Adrenal gland (tissue), 12 donors: Measurements from ENCODE around the gene ATR. TPM values are rescaled to one million over a fixed set of nuclear protein-coding genes. Genes with fewer than 3 reads are reported as not detected.
"Not testable (repeated sequence)": the region's sequence is repeated elsewhere in the genome, so short reads cannot be mapped to it uniquely, and the experiment has no call there.

Source experiments
- DNase-seq, 7 donors: peaks; one replicate each; pipeline ENCODE4 v3.0.0-alpha.2; 2019 to 2020
- H3K27ac ChIP-seq, 5 donors: fragments of 200-600 bp; sonication (generic) in 4 of 5; 1 replicate in 3 of 5; 2 replicates in 2 of 5; pipeline versions ENCODE4 v1.5.1 to v1.8.0; 2016 to 2020; ENCODE audit warnings: mild to moderate bottlenecking in 1 of 5
- H3K27me3 ChIP-seq: fragments of 200-600 bp; 2 replicates; pipeline ENCODE4 v1.8.0; 2021
- H3K36me3 ChIP-seq, 2 donors: fragments of 200-600 bp; replicated peaks in 1 of 2; 1 replicate in 1 of 2; 2 replicates in 1 of 2; pipeline versions ENCODE4 v1.5.1 to v1.8.0; 2018 to 2022
- H3K4me1 ChIP-seq, 2 donors: fragments of 200-600 bp; replicated peaks in 1 of 2; 1 replicate in 1 of 2; 2 replicates in 1 of 2; pipeline versions ENCODE4 v1.5.1 to v1.8.0; 2018 to 2021
- H3K4me3 ChIP-seq, 4 donors: fragments of 200-600 bp; sonication (generic) in 3 of 4; one replicate each; pipeline ENCODE4 v1.5.1; 2016 to 2018
- H3K9me3 ChIP-seq, 3 donors: fragments of 200-600 bp; sonication (generic) in 1 of 3; replicated peaks in 1 of 3; 1 replicate in 2 of 3; 2 replicates in 1 of 3; pipeline versions ENCODE4 v1.5.1 to v1.8.0; 2016 to 2021
- POLR2A ChIP-seq, 2 donors: fragments of 450-650 bp; IDR thresholded peaks; one replicate each; pipeline ENCODE4 v1.6.1; 2017; ENCODE audit warnings: antibody characterized with exemption in 2 of 2, mild to moderate bottlenecking in 2 of 2, moderate library complexity in 1 of 2
- WGBS, 4 donors: extraction: QIAGEN DNeasy Blood & Tissue Kit in 2 of 4; methylation state at CpG; one replicate each; pipeline versions ENCODE4 v1.1.5 to v1.1.7; 2013 to 2017; 5-methylcytosine and 5-hydroxymethylcytosine counted together
- intact Hi-C, 2 donors: fragments of 100-400 bp; cut with DNase I; formaldehyde crosslinking; loops; one replicate each; pipeline versions ENCODE4 v1.14.1 to v1.15.0; 2022 to 2023
- polyA plus RNA-seq, 3 donors: library from polyadenylated mRNA; stranded (reverse); fragments of 200-250 nt in 2 of 3; fragments of 350-450 nt in 1 of 3; fragmentation: Illumina TruSeq in 1 of 3; extraction: RNeasy Lipid Tissue Mini Kit (QIAGEN cat#74804) in 1 of 3; gene quantifications; one replicate each; pipeline ENCODE4 v1.2.3, GENCODE V29; 2013 to 2014
- total RNA-seq, 9 donors: library from RNA; depleted of rRNA in 4 of 9; stranded (reverse); fragments of >200 nt in 4 of 9; fragments of 120-200 nt in 1 of 9; fragmentation: NEBNext Ultra II Directional in 1 of 9; extraction: Animal tissue kit (Norgen Biotek cat#: 25700) in 1 of 9; gene quantifications; one replicate each; pipeline versions ENCODE4 v1.1.0 to v1.2.4, GENCODE V29; 2013 to 2023
- TF ChIP-seq, protein P1 (sequence below), 6 experiments: fragments of 450-650 bp in 4 of 6; fragments of 200-600 bp in 2 of 6; sonication (generic) in 1 of 6; IDR thresholded peaks; 1 replicate in 5 of 6; 2 replicates in 1 of 6; pipeline versions ENCODE4 v1.5.1 to v1.8.0; 2016 to 2021; ENCODE audit warnings: antibody characterized with exemption in 6 of 6, mild to moderate bottlenecking in 2 of 6, moderate library complexity in 1 of 6
- donor health status: healthy with polysubstance abuse.
- donor health status: Bipolar disorder and iron deficiency.
- donor health status: DM: yes; HTN: yes; CAD: no.
- donor health status: DM: no; HTN: no; CAD: no.
- donor health status: DM: no; HTN: no; CAD: no.
- donor health status: DM: yes; HTN: yes; CAD: no.

ATR gene
- total and polyA plus RNA-seq, 12 donors: 34.7 to 131 (median 53.3) TPM

DNA sequence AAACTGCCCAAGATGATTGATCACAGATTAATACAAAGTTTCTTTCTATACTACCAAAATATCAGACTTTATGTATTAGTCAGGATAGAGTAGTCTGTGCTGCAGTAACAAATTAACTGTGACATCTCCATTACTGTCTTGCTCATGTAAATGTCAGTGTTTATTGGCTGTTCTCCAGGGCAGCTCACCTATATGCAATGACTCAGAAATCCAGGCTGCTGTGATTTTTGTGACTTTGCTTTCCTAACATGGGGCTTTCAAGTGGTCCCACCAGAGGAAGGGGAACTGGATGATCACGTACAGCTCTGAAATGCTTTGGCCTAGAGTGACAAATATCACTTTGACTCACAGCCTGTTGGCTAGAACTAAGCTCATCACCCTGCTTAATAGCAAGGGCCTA, 30.6 kb upstream of the ATR start:
- Histone ChIP-seq H3K4me3 (no peak overlapping the region), H3K4me1 (no peaks in the 10 kb centered on the region), H3K27ac (no peak overlapping the region), H3K27me3 (no peaks in the 10 kb centered on the region), H3K9me3 (no peaks in the 10 kb centered on the region), H3K36me3 (no peaks in the 10 kb centered on the region)
- WGBS, 4 donors: 71 to 90% (median 86%) methylated on average over 1 of the region's 1 CpG
- DNase-seq: no peak
- TF ChIP-seq POLR2A (IDR thresholded peaks at IDR 0.05): no peak
- TF ChIP-seq, protein P1, sequence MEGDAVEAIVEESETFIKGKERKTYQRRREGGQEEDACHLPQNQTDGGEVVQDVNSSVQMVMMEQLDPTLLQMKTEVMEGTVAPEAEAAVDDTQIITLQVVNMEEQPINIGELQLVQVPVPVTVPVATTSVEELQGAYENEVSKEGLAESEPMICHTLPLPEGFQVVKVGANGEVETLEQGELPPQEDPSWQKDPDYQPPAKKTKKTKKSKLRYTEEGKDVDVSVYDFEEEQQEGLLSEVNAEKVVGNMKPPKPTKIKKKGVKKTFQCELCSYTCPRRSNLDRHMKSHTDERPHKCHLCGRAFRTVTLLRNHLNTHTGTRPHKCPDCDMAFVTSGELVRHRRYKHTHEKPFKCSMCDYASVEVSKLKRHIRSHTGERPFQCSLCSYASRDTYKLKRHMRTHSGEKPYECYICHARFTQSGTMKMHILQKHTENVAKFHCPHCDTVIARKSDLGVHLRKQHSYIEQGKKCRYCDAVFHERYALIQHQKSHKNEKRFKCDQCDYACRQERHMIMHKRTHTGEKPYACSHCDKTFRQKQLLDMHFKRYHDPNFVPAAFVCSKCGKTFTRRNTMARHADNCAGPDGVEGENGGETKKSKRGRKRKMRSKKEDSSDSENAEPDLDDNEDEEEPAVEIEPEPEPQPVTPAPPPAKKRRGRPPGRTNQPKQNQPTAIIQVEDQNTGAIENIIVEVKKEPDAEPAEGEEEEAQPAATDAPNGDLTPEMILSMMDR (IDR thresholded peaks at IDR 0.05): no peak
- intact Hi-C loops: no loop called here

DNA sequence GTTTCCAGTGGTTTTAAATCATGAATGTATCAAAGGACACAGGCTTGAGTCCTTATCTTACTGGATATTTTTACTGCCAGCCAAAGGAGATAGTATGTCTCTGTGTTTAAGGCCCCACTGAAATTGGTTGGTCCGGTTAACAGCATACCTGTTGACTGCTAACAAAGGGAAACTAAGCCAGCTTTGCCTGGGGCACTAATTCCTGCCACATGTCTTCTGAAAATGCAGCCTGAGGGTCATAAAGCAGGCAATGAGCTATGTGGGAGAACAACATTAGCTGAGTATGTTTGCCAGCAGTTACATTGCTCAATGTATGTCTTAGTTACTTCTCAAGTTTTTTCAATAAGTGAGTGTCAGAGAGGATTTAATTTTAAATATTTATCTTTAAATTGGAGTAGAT, 30.1 kb upstream of the ATR start:
- H3K27ac ChIP-seq: no peak overlapping the region
- WGBS, 4 donors: 89 to 100% (median 91%) methylated on average over 1 of the region's 1 CpG
- H3K4me3 ChIP-seq: no peak overlapping the region
- H3K27me3 ChIP-seq: no peaks in the 10 kb centered on the region
- no peaks in the 10 kb centered on the region for H3K36me3 ChIP-seq
- no peaks in the 10 kb centered on the region for H3K4me1 ChIP-seq
- DNase-seq: no peak
- intact Hi-C loops: no loop called here
- TF ChIP-seq POLR2A (IDR thresholded peaks at IDR 0.05): no peak
- TF ChIP-seq, protein P1 (IDR thresholded peaks at IDR 0.05): no peak
- H3K9me3 ChIP-seq: no peaks in the 10 kb centered on the region

DNA sequence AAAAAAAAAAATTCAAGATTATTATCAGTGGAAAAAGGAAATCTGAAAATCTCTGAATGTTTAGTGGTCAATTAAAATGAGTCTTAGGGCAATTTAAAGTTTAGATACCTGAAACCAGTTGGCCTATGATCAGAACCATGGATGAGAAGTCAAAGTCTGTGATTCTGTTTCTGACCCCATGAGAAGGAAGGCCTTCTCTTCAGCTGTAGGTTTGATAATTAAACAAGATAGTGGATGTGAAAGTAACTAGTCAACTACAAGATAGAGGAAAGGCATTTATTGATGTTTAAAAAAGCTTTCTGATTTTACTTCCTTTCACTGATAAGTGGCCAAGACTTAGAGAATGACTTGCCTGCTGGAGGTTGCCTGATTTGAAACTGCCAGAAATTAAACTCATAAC, 26.4 kb upstream of the ATR start:
- H3K4me3 ChIP-seq: no peak overlapping the region
- no peak for TF ChIP-seq POLR2A (IDR thresholded peaks at IDR 0.05)
- TF ChIP-seq, protein P1 (IDR thresholded peaks at IDR 0.05): no peak
- DNase-seq: no peak
- no peaks in the 10 kb centered on the region for H3K4me1 ChIP-seq
- no peaks in the 10 kb centered on the region for H3K9me3 ChIP-seq
- H3K27ac ChIP-seq: no peak overlapping the region
- no peaks in the 10 kb centered on the region for H3K27me3 ChIP-seq
- H3K36me3 ChIP-seq: no peaks in the 10 kb centered on the region
- intact Hi-C loops: no loop called here

DNA sequence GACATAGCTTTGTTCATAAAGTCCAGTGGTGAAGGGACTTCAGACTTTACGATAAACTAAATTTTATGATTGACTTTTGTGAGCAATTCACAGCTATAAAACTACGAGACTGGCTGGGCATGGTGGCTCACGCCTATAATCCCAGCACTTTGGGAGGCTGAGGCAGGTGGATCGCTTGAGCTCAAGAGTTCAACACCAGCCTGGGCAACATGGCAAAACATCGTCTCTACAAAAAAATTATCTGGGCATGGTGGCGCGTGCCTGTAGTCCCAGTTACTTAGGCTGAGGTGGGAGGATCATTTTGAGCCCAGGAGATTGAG, 24.8 kb upstream of the ATR start:
- intact Hi-C loops, DNase-seq, H3K4me3 ChIP-seq, H3K9me3 ChIP-seq, H3K27me3 ChIP-seq, H3K27ac ChIP-seq, H3K36me3 ChIP-seq, H3K4me1 ChIP-seq: not testable (repeated sequence)
- WGBS, 4 donors: 87 to 94% (median 90%) methylated on average over 7 of the region's 7 CpGs

DNA sequence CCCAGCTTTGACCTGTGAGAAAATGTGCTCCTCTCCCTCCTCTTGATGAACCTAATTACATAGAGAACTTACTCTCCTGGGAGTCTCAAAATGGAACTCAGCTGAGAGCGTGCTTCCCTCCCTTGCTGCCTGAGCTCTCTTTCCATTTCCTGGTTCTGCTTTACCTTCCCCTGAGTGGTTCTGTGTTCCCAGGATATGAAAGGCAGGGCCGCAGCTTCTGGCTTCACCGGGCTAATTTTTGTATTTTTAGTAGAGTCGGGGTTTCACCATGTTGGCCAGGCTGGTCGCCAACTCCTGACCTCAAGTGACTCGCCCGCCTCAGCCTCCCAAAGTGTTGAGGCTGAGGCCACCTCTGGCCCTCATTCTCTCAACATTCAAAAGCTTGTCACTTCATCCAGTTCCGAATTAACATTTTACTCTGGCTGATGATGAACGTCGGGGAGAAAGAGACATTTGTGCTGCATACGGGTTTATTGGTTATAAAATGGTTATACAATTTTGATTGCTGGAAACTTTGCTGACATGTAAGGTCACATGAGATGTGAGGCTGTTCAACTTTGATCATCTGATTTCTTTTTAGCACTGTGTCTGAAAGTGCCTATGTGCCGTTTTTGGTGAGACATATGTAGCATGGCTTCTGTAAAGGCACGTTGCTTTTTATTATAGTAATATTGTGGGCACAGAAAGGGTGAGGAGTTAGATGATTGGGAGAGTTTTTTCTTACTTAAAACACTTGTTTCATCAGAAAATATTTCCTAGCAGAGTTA, 24.3 kb upstream of the ATR start:
- WGBS, 4 donors: 87 to 94% (median 88%) methylated on average over 13 of the region's 13 CpGs
- TF ChIP-seq, protein P1 (IDR thresholded peaks at IDR 0.05): no peak
- TF ChIP-seq POLR2A (IDR thresholded peaks at IDR 0.05): no peak
- Histone ChIP-seq H3K4me3 (no peak overlapping the region), H3K36me3 (no peaks in the 10 kb centered on the region), H3K27me3 (no peaks in the 10 kb centered on the region), H3K4me1 (no peaks in the 10 kb centered on the region), H3K9me3 (no peaks in the 10 kb centered on the region), H3K27ac (no peak overlapping the region)
- no peak for DNase-seq
- intact Hi-C loops: no loop called here
